ENCODE results near the gene SCMH1. TPM values are rescaled to one million over a fixed set of nuclear protein-coding genes. Genes with fewer than 3 reads are reported as not detected.

SCMH1 gene
- total and polyA plus RNA-seq, 2 of the 4 experiments (the other 2 are of a cell fraction), result 9.0 to 19.4 TPM

GRCh38 chr1:41192456-41193178 is 49.5 kb downstream of the SCMH1 start (continued):
- no peak for TF ChIP-seq BHLHE40 (IDR thresholded peaks at IDR 0.05; ENCODE audit: low read depth, low read length)

GRCh38 chr1:41184446-41184845 is 57.7 kb downstream of the SCMH1 start:
- H3K27ac ChIP-seq (ENCODE audit: insufficient read depth, low read length), result no peak overlapping the region
- no peak overlapping the region for H4K5ac ChIP-seq (ENCODE audit: low read depth, low read length)
- H2AK5ac ChIP-seq (ENCODE audit: low read depth, low read length), result no peak overlapping the region
- H2BK5ac ChIP-seq (ENCODE audit: low read depth, low read length, poor library complexity, severe bottlenecking), result no peak overlapping the region
- WGBS, 2 experiments (ENCODE audit: extremely low coverage in 2 of 2, insufficient read length in 1 of 2), result no CpG with 5 or more reads among the region's 1 CpG
- no peak overlapping the region for H2BK15ac ChIP-seq (ENCODE audit: low read depth, low read length)
- H4K20me1 ChIP-seq (ENCODE audit: insufficient read depth, low read length), result no peaks in the 10 kb centered on the region
- H3K4ac ChIP-seq (ENCODE audit: low read depth, low read length), result no peak overlapping the region
- no peak overlapping the region for H2AK9ac ChIP-seq (replicated peaks; ENCODE audit: low read depth, low read length, poor library complexity)
- dilution Hi-C loops (cut with HindIII; ENCODE audit: low sequenced_read_pairs, unreplicated experiment), result no loop called here
- H2BK20ac ChIP-seq (ENCODE audit: low read depth, low read length), result no peak overlapping the region
- H3K79me1 ChIP-seq (ENCODE audit: low read depth in 1 of 2, low read length in 2 of 2), result peaks cover 10 to 15% of the 10 kb centered on the region in 2 experiments; a peak in 3 of 4 replicates
- peaks cover under 1% of the 10 kb centered on the region; the same call in 1 of the 2 replicates for H3K4me1 ChIP-seq (ENCODE audit: control insufficient read depth, insufficient read depth, low read length)
- DNase-seq (no peak), ATAC-seq (ENCODE audit: low read depth) (no peak)
- intact Hi-C loops (cut with micrococcal nuclease), result no loop called here
- no peak overlapping the region for H3K4me3 ChIP-seq (ENCODE audit: insufficient read depth, low read depth, low read length)
- H3K18ac ChIP-seq (ENCODE audit: low read depth, low read length), result no peak overlapping the region
- no peak overlapping the region for H2AFZ ChIP-seq (replicated peaks; ENCODE audit: low read length, poor library complexity)
- H3K4me2 ChIP-seq (ENCODE audit: low read depth, low read length), result no peak overlapping the region
- no peak overlapping the region for H3K23ac ChIP-seq (ENCODE audit: low read depth, low read length)
- CTCF ChIA-PET, result no interaction called here
- no TSS peak for BruUV-seq (replicated peaks)
- H3K56ac ChIP-seq (ENCODE audit: extremely low read depth, insufficient read depth, low read length), result no peak overlapping the region
- H3K14ac ChIP-seq (replicated peaks; ENCODE audit: low read depth, low read length), result no peak overlapping the region
- no peak overlapping the region for H4K91ac ChIP-seq (ENCODE audit: insufficient read depth, low read depth, low read length)
- no peak overlapping the region for H2BK120ac ChIP-seq (ENCODE audit: low read depth, low read length)
- in situ Hi-C loops (cut with MboI; ENCODE audit: low sequenced_read_pairs), result no loop called here
- H4K8ac ChIP-seq (ENCODE audit: low read depth in 2 of 2, low read length in 2 of 2), result no peak overlapping the region
- no peaks in the 10 kb centered on the region for H3K9me3 ChIP-seq (ENCODE audit: control insufficient read depth, insufficient read depth, low read length)
- H3K27me3 ChIP-seq (ENCODE audit: control insufficient read depth, insufficient read depth, low read length), result no peaks in the 10 kb centered on the region
- H3K36me3 ChIP-seq (ENCODE audit: control insufficient read depth, insufficient read depth, low read length), result peaks cover 5% of the 10 kb centered on the region; the same call in 1 of the 2 replicates
- H3K9ac ChIP-seq (ENCODE audit: low read depth, low read length), result no peak overlapping the region
- no peaks in the 10 kb centered on the region for H3K9me1 ChIP-seq (ENCODE audit: insufficient read depth, low read length)
- POLR2A ChIA-PET (ENCODE audit: unreplicated experiment), result no interaction called here
- TF ChIP-seq SMC3 (IDR thresholded peaks at IDR 0.05; ENCODE audit: low read depth, low read length) (no peak), RAD21 (IDR thresholded peaks at IDR 0.05; ENCODE audit: low read length) (no peak), CEBPB (IDR thresholded peaks at IDR 0.05; ENCODE audit: low read depth, low read length) (no peak), MXI1 (IDR thresholded peaks at IDR 0.05; ENCODE audit: borderline replicate concordance, low read depth, low read length) (no peak), FOS (IDR thresholded peaks at IDR 0.05; ENCODE audit: low read depth, low read length) (no peak), BHLHE40 (IDR thresholded peaks at IDR 0.05; ENCODE audit: low read depth, low read length) (no peak), CTCF (conservative IDR thresholded peaks at IDR 0.05; ENCODE audit: low read depth, low read length) (no peak), CHD1 (IDR thresholded peaks at IDR 0.05; ENCODE audit: low read depth, low read length) (no peak), RFX5 (IDR thresholded peaks at IDR 0.05; ENCODE audit: low read depth, low read length) (no peak), MAZ (IDR thresholded peaks at IDR 0.05; ENCODE audit: borderline replicate concordance, low read depth, low read length) (no peak), NFE2L2 (IDR thresholded peaks at IDR 0.05; ENCODE audit: low read depth, low read length) (no peak), USF2 (IDR thresholded peaks at IDR 0.05; ENCODE audit: low read depth, low read length) (no peak), RCOR1 (IDR thresholded peaks at IDR 0.05; ENCODE audit: insufficient replicate concordance, low read length) (no peak)

Measured in IMR-90 (cell line).